Measurements from ENCODE around the gene C20orf202. TPM values are rescaled to one million over a fixed set of nuclear protein-coding genes. Genes with fewer than 3 reads are reported as not detected.
A peak's percentile ranks its signal among the peaks of the same experiment; 100 is the strongest.

C20orf202 gene
- total and polyA plus RNA-seq, 2 experiments from 2014 or later, result not detected

DNA sequence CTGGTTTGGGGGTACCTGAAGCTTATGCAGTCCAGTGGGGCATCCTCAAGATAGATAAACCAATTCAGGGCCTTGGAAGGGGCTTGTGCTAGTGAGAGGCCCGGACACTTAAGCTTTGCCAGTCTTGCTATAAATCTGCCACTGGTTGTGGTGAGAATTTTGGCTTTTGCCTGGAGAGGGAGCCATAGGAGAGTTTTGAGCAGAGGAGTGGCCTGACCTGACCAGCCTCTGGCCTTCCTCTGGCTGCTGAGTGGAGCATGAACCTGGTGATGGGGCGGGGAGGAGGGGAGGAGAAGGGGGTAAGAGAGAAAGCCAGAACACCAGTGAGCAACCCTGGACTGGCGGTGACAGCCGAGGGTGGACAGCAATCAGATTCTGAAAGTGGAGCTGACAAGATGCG, 25.6 kb upstream of the C20orf202 start:
- no peaks in the 10 kb centered on the region for H3K9me2 ChIP-seq (ENCODE audit: insufficient read depth)
- Mint-ChIP-seq H3K9me3 (no peaks in the 10 kb centered on the region), H3K4me1 (peaks cover 15% of the 10 kb centered on the region), H3K27me3 (ENCODE audit: insufficient read depth, low read depth, poor library complexity) (peaks cover 7% of the 10 kb centered on the region), H3K36me3 (ENCODE audit: low read depth) (peaks cover 2% of the 10 kb centered on the region; the same call in 1 of the 3 replicates), H3K4me3 (no peak overlapping the region), H3K27ac (no peak overlapping the region)
- no peak overlapping the region for H2AFZ ChIP-seq
- no peak overlapping the region for H3K27ac ChIP-seq (ENCODE audit: low read depth)
- 0 out of 2 replicates have a peak, but pooled peaks cover 4% of the 10 kb centered on the region for H3K27me3 ChIP-seq (ENCODE audit: insufficient read depth)
- DNase-seq (ENCODE audit: low spot score) (peak; percentile 77), ATAC-seq (peak; percentile 90)
- TF ChIP-seq ZNF114 (CRISPR knock-in tag; IDR thresholded peaks at IDR 0.05), result no peak
- TF ChIP-seq, protein P1, sequence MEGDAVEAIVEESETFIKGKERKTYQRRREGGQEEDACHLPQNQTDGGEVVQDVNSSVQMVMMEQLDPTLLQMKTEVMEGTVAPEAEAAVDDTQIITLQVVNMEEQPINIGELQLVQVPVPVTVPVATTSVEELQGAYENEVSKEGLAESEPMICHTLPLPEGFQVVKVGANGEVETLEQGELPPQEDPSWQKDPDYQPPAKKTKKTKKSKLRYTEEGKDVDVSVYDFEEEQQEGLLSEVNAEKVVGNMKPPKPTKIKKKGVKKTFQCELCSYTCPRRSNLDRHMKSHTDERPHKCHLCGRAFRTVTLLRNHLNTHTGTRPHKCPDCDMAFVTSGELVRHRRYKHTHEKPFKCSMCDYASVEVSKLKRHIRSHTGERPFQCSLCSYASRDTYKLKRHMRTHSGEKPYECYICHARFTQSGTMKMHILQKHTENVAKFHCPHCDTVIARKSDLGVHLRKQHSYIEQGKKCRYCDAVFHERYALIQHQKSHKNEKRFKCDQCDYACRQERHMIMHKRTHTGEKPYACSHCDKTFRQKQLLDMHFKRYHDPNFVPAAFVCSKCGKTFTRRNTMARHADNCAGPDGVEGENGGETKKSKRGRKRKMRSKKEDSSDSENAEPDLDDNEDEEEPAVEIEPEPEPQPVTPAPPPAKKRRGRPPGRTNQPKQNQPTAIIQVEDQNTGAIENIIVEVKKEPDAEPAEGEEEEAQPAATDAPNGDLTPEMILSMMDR (conservative IDR thresholded peaks at IDR 0.05; ENCODE audit: low read depth in 2 of 2), result peak; percentile 47 to 66
- no peak for TF ChIP-seq JUNB (IDR thresholded peaks at IDR 0.05; ENCODE audit: unreplicated experiment)
- H3K36me3 ChIP-seq (ENCODE audit: insufficient read depth), result no peaks in the 10 kb centered on the region
- H3K4me1 ChIP-seq (ENCODE audit: insufficient read depth), result peaks cover 9% of the 10 kb centered on the region; the same call in 1 of the 2 replicates
- H3K4me2 ChIP-seq, result no peak overlapping the region
- no peak overlapping the region for H3K4me3 ChIP-seq
- no peaks in the 10 kb centered on the region for H3F3A ChIP-seq (replicated peaks; ENCODE audit: low read depth)
- no peaks in the 10 kb centered on the region; the same call in 1 of the 2 replicates for H4K20me1 ChIP-seq (replicated peaks; ENCODE audit: insufficient read depth)
- H3K79me2 ChIP-seq (replicated peaks; ENCODE audit: insufficient read depth), result no peaks in the 10 kb centered on the region

DNA sequence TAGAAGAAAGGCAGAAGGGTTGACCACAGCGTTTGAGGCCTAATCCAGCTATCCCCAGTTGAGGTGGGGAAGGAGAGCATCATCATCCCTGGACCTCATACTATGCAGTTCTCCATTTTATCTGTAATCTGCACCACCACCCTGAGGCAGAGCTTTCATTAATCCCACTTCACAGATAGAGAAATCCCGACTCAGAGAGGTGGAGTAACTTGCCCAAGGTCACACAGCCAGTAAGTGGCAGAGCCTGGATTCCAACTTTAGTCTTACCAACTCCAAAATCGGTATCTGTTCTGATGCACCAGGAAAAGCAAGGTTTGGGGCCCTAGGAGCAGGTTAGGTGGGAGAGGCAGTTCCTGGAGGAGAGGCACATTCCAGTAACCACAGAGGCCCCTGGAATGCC, 25.2 kb upstream of the C20orf202 start:
- no peak for DNase-seq (ENCODE audit: low spot score)

DNA sequence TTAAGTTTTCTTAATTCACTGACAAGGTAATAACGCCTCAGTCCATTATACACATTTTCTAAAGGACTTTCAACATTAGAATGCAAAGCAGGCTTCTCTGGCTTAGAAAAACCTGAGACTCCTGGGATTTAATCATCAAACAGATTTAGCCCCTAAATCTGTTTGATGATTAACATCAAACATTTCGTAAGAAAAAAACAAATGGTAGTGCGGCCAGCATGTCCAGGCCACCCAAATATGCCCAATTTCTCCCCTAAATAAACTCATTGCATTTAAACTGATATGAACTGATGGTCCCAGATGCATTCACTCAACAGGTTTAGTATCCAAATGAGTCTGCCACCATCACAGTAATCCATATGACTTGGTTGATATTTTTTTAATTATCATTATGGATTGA, 24.6 kb upstream of the C20orf202 start:
- Histone ChIP-seq H3F3A (replicated peaks; ENCODE audit: low read depth) (no peaks in the 10 kb centered on the region), H3K4me1 (ENCODE audit: insufficient read depth) (peaks cover 9% of the 10 kb centered on the region; the same call in 1 of the 2 replicates), H3K27ac (ENCODE audit: low read depth) (no peak overlapping the region), H3K36me3 (ENCODE audit: insufficient read depth) (no peaks in the 10 kb centered on the region), H2AFZ (no peak overlapping the region), H3K4me3 (no peak overlapping the region), H3K79me2 (replicated peaks; ENCODE audit: insufficient read depth) (no peaks in the 10 kb centered on the region), H4K20me1 (replicated peaks; ENCODE audit: insufficient read depth) (no peaks in the 10 kb centered on the region; the same call in 1 of the 2 replicates), H3K27me3 (ENCODE audit: insufficient read depth) (peaks cover 13% of the 10 kb centered on the region), H3K9me2 (ENCODE audit: insufficient read depth) (no peaks in the 10 kb centered on the region), H3K4me2 (no peak overlapping the region)
- ATAC-seq (no peak), DNase-seq (ENCODE audit: low spot score) (no peak)
- Mint-ChIP-seq H3K27ac (no peak overlapping the region), H3K36me3 (ENCODE audit: low read depth) (peaks cover 2% of the 10 kb centered on the region; the same call in 1 of the 3 replicates), H3K4me1 (peaks cover 18% of the 10 kb centered on the region), H3K9me3 (no peaks in the 10 kb centered on the region), H3K27me3 (ENCODE audit: insufficient read depth, low read depth, poor library complexity) (peaks cover 14% of the 10 kb centered on the region), H3K4me3 (no peak overlapping the region)
- TF ChIP-seq JUNB (IDR thresholded peaks at IDR 0.05; ENCODE audit: unreplicated experiment), result no peak
- TF ChIP-seq, protein P2, sequence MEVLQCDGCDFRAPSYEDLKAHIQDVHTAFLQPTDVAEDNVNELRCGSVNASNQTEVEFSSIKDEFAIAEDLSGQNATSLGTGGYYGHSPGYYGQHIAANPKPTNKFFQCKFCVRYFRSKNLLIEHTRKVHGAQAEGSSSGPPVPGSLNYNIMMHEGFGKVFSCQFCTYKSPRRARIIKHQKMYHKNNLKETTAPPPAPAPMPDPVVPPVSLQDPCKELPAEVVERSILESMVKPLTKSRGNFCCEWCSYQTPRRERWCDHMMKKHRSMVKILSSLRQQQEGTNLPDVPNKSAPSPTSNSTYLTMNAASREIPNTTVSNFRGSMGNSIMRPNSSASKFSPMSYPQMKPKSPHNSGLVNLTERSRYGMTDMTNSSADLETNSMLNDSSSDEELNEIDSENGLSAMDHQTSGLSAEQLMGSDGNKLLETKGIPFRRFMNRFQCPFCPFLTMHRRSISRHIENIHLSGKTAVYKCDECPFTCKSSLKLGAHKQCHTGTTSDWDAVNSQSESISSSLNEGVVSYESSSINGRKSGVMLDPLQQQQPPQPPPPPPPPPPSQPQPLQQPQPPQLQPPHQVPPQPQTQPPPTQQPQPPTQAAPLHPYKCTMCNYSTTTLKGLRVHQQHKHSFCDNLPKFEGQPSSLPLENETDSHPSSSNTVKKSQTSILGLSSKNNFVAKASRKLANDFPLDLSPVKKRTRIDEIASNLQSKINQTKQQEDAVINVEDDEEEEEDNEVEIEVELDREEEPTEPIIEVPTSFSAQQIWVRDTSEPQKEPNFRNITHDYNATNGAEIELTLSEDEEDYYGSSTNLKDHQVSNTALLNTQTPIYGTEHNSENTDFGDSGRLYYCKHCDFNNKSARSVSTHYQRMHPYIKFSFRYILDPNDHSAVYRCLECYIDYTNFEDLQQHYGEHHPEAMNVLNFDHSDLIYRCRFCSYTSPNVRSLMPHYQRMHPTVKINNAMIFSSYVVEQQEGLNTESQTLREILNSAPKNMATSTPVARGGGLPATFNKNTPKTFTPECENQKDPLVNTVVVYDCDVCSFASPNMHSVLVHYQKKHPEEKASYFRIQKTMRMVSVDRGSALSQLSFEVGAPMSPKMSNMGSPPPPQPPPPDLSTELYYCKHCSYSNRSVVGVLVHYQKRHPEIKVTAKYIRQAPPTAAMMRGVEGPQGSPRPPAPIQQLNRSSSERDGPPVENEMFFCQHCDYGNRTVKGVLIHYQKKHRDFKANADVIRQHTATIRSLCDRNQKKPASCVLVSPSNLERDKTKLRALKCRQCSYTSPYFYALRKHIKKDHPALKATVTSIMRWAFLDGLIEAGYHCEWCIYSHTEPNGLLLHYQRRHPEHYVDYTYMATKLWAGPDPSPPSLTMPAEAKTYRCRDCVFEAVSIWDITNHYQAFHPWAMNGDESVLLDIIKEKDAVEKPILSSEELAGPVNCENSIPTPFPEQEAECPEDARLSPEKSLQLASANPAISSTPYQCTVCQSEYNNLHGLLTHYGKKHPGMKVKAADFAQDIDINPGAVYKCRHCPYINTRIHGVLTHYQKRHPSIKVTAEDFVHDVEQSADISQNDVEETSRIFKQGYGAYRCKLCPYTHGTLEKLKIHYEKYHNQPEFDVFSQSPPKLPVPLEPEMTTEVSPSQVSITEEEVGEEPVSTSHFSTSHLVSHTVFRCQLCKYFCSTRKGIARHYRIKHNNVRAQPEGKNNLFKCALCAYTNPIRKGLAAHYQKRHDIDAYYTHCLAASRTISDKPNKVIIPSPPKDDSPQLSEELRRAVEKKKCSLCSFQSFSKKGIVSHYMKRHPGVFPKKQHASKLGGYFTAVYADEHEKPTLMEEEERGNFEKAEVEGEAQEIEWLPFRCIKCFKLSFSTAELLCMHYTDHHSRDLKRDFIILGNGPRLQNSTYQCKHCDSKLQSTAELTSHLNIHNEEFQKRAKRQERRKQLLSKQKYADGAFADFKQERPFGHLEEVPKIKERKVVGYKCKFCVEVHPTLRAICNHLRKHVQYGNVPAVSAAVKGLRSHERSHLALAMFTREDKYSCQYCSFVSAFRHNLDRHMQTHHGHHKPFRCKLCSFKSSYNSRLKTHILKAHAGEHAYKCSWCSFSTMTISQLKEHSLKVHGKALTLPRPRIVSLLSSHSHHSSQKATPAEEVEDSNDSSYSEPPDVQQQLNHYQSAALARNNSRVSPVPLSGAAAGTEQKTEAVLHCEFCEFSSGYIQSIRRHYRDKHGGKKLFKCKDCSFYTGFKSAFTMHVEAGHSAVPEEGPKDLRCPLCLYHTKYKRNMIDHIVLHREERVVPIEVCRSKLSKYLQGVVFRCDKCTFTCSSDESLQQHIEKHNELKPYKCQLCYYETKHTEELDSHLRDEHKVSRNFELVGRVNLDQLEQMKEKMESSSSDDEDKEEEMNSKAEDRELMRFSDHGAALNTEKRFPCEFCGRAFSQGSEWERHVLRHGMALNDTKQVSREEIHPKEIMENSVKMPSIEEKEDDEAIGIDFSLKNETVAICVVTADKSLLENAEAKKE (CRISPR knock-in tag; IDR thresholded peaks at IDR 0.05), result no peak
- TF ChIP-seq CREB1 (CRISPR knock-in tag; IDR thresholded peaks at IDR 0.05; ENCODE audit: low read depth), result no peak
- TF ChIP-seq ZNF331 (CRISPR knock-in tag; IDR thresholded peaks at IDR 0.05; ENCODE audit: low read depth), result no peak
- no peak for TF ChIP-seq EZH2 (IDR thresholded peaks at IDR 0.05; ENCODE audit: low read depth, unreplicated experiment)
- no peak for TF ChIP-seq STAT1 (IDR thresholded peaks at IDR 0.05; ENCODE audit: unreplicated experiment)
- TF ChIP-seq ZNF114 (CRISPR knock-in tag; IDR thresholded peaks at IDR 0.05), result no peak
- TF ChIP-seq NANOG (IDR thresholded peaks at IDR 0.05; ENCODE audit: borderline replicate concordance), result no peak

More for the DNA sequence above, 25.2 kb upstream of the C20orf202 start:
- Mint-ChIP-seq H3K27ac (no peak overlapping the region), H3K27me3 (ENCODE audit: insufficient read depth, low read depth, poor library complexity) (peaks cover 10% of the 10 kb centered on the region), H3K36me3 (ENCODE audit: low read depth) (peaks cover 2% of the 10 kb centered on the region; the same call in 1 of the 3 replicates), H3K4me1 (peaks cover 18% of the 10 kb centered on the region), H3K9me3 (no peaks in the 10 kb centered on the region), H3K4me3 (no peak overlapping the region)
- Histone ChIP-seq H3K4me2 (no peak overlapping the region), H3K27ac (ENCODE audit: low read depth) (no peak overlapping the region), H3K27me3 (ENCODE audit: insufficient read depth) (peaks cover 8% of the 10 kb centered on the region), H3K79me2 (replicated peaks; ENCODE audit: insufficient read depth) (no peaks in the 10 kb centered on the region), H3K4me1 (ENCODE audit: insufficient read depth) (peaks cover 9% of the 10 kb centered on the region; the same call in 1 of the 2 replicates), H3K9me2 (ENCODE audit: insufficient read depth) (no peaks in the 10 kb centered on the region), H3K36me3 (ENCODE audit: insufficient read depth) (no peaks in the 10 kb centered on the region), H4K20me1 (replicated peaks; ENCODE audit: insufficient read depth) (no peaks in the 10 kb centered on the region; the same call in 1 of the 2 replicates), H2AFZ (no peak overlapping the region), H3K4me3 (no peak overlapping the region), H3F3A (replicated peaks; ENCODE audit: low read depth) (no peaks in the 10 kb centered on the region)
- TF ChIP-seq ZNF114 (CRISPR knock-in tag; IDR thresholded peaks at IDR 0.05), result no peak
- no peak for ATAC-seq
